GM10266 (cell line): ENCODE results near the gene SYPL1.

Source experiments
- DNase-seq: peaks from one replicate; pipeline ENCODE4 v3.0.0; 2012; ENCODE audit errors: extremely low spot score
- CTCF ChIP-seq: IDR thresholded peaks from 2 replicates; pipeline ENCODE4 v1.5.1; 2012; ENCODE audit warnings: mild to moderate bottlenecking, low read depth; ENCODE audit not compliant: control insufficient read depth, insufficient read depth; ENCODE audit errors: missing control alignments

The SYPL1 gene

GRCh38 chr7:106062006-106062405, 50.1 kb downstream of the SYPL1 start:
- TF ChIP-seq CTCF = no peak
- DNase-seq = no peak

- TF ChIP-seq CTCF = no peak
- DNase-seq = peak; percentile 51
These were observed 50.7 kb downstream of the SYPL1 start for GRCh38 chr7:106061301-106061979.

GRCh38 chr7:106060394-106060920, 51.7 kb downstream of the SYPL1 start:
- DNase-seq = no peak
- TF ChIP-seq CTCF = no peak

- no peak for DNase-seq
These were observed 52.6 kb downstream of the SYPL1 start for GRCh38 chr7:106059556-106059955.

GRCh38 chr7:106058928-106059324, 53.2 kb downstream of the SYPL1 start:
- no peak for TF ChIP-seq CTCF
- no peak for DNase-seq

More at GRCh38 chr7:106059556-106059955, 52.6 kb downstream of the SYPL1 start:
- TF ChIP-seq CTCF = no peak

GRCh38 chr7:106057962-106058927, 53.9 kb downstream of the SYPL1 start:
- TF ChIP-seq CTCF = peak; percentile 10
- DNase-seq = peak; percentile 64
